Measurements from ENCODE around the gene PLD1.

GRCh38 chr3:171849617-171850319 is 39.5 kb upstream of the PLD1 start:
- TF ChIP-seq CTCF (IDR thresholded peaks at IDR 0.05; ENCODE audit: low read depth, low read length) (no peak), POLR2A (IDR thresholded peaks at IDR 0.05; ENCODE audit: extremely low read depth, insufficient read length) (no peak), MYC (IDR thresholded peaks at IDR 0.05; ENCODE audit: low read depth, low read length) (no peak)
- TF ChIP-seq, protein P1, sequence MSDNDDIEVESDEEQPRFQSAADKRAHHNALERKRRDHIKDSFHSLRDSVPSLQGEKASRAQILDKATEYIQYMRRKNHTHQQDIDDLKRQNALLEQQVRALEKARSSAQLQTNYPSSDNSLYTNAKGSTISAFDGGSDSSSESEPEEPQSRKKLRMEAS (IDR thresholded peaks at IDR 0.05; ENCODE audit: low read depth, low read length) = no peak

All from NB4 (cell line).